NCI-H1930 (cell line): Measurements from ENCODE around the gene RNF43.
"Not testable (repeated sequence)": the region's sequence is repeated elsewhere in the genome, so short reads cannot be mapped to it uniquely, and the experiment has no call there.

Experiments
- DNase-seq, 2 experiments: peaks; one replicate each; lab custom pipeline; 2025; lab: John Stamatoyannopoulos, UW

RNF43 gene

GRCh38 chr17:58409432-58409831 lies 7.9 kb downstream of the RNF43 start:
- no peak for DNase-seq

- DNase-seq: no peak
Observed at GRCh38 chr17:58403311-58403710, 14.0 kb downstream of the RNF43 start.

- DNase-seq: no peak
Observed at GRCh38 chr17:58402679-58403078, 14.7 kb downstream of the RNF43 start.

- DNase-seq: no peak
Observed at GRCh38 chr17:58402047-58402446, 15.3 kb downstream of the RNF43 start.

GRCh38 chr17:58401287-58401686 lies 16.0 kb downstream of the RNF43 start:
- DNase-seq: no peak

GRCh38 chr17:58400826-58401225 lies 16.5 kb downstream of the RNF43 start:
- no peak for DNase-seq

- DNase-seq: no peak
Observed at GRCh38 chr17:58399974-58400373, 17.4 kb downstream of the RNF43 start.

- no peak for DNase-seq
Observed at GRCh38 chr17:58398574-58399266, 18.6 kb downstream of the RNF43 start.

GRCh38 chr17:58397421-58397820 lies 19.9 kb downstream of the RNF43 start:
- not testable (repeated sequence) for DNase-seq

- DNase-seq: no peak
Observed at GRCh38 chr17:58396173-58396572, 21.2 kb downstream of the RNF43 start.

GRCh38 chr17:58394534-58395223 lies 22.7 kb downstream of the RNF43 start:
- DNase-seq: no peak

GRCh38 chr17:58391302-58391984 lies 25.9 kb downstream of the RNF43 start:
- DNase-seq: peak; percentile 31 to 40

- DNase-seq: no peak
Observed at GRCh38 chr17:58390884-58391283, 26.4 kb downstream of the RNF43 start.

- DNase-seq: no peak
Observed at GRCh38 chr17:58388302-58389190, 28.8 kb downstream of the RNF43 start.

GRCh38 chr17:58387834-58388233 lies 29.5 kb downstream of the RNF43 start:
- DNase-seq: no peak

- no peak for DNase-seq
Observed at GRCh38 chr17:58386708-58387107, 30.6 kb downstream of the RNF43 start.

GRCh38 chr17:58385359-58385899 lies 31.9 kb downstream of the RNF43 start:
- DNase-seq: no peak

GRCh38 chr17:58384897-58385296 lies 32.4 kb downstream of the RNF43 start:
- DNase-seq: no peak

- DNase-seq: no peak
Observed at GRCh38 chr17:58383892-58384462, 33.4 kb downstream of the RNF43 start.

GRCh38 chr17:58382872-58383242 lies 34.5 kb downstream of the RNF43 start:
- no peak for DNase-seq

- DNase-seq: no peak
Observed at GRCh38 chr17:58382108-58382871, 35.0 kb downstream of the RNF43 start.
